Endothelial cell of umbilical vein (primary cell): ENCODE measurements around the gene TBCD.

Experiments used
- CTCF ChIP-seq, 2 donors: IDR thresholded peaks; 1 replicate in 1 of 2; 2 replicates in 1 of 2; pipeline ENCODE4 v1.5.1; 2011; ENCODE audit warnings: low read length in 2 of 2, mild to moderate bottlenecking in 2 of 2, moderate library complexity in 2 of 2, control low read depth in 1 of 2, inconsistent platforms in 1 of 2, low read depth in 1 of 2; ENCODE audit not compliant: insufficient read depth in 1 of 2; ENCODE audit errors: extremely low read depth in 1 of 2
- EZH2 ChIP-seq: IDR thresholded peaks from 2 replicates; pipeline ENCODE4 v1.6.1; 2012; ENCODE audit warnings: borderline replicate concordance, low read depth, mild to moderate bottlenecking, moderate library complexity, low read length, inconsistent platforms; ENCODE audit not compliant: severe bottlenecking
- POLR2A ChIP-seq: IDR thresholded peaks from 2 replicates; pipeline ENCODE4 v1.6.1; 2012; ENCODE audit warnings: low read depth, mild to moderate bottlenecking, control low read depth, low read length

GRCh38 chr17:82835122-82835521, 83.3 kb downstream of the TBCD start:
- TF ChIP-seq CTCF (IDR thresholded peaks at IDR 0.05; ENCODE audit: extremely low read depth in 1 of 2, insufficient read depth in 1 of 2, low read depth in 1 of 2, low read length in 2 of 2) (no peak), EZH2 (no peak), POLR2A (no peak)
